ENCODE data around the gene ACOX3.

The ACOX3 gene

GRCh38 chr4:8331575-8331955 is 109.0 kb downstream of the ACOX3 start:
- DNase-seq = no peak

GRCh38 chr4:8330821-8331574 is 109.5 kb downstream of the ACOX3 start:
- no peak for DNase-seq

- no peak for DNase-seq
These were observed 110.4 kb downstream of the ACOX3 start for GRCh38 chr4:8329859-8330761.

DNA sequence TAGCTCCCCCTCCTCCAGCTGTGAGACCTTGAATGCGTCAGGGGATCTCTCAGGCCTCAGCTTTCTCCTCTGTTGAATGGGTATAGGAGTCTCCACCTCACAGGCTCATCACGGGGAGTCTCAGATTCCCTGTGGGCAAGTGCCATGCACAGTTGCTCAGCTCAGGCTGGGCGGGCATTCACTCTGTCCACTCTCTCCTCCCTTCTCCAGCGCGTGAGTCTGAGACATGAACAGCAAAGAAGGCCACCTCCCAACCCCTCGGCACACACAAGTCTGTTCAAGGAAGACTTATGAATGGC is 111.0 kb downstream of the ACOX3 start:
- no peak for DNase-seq

DNA sequence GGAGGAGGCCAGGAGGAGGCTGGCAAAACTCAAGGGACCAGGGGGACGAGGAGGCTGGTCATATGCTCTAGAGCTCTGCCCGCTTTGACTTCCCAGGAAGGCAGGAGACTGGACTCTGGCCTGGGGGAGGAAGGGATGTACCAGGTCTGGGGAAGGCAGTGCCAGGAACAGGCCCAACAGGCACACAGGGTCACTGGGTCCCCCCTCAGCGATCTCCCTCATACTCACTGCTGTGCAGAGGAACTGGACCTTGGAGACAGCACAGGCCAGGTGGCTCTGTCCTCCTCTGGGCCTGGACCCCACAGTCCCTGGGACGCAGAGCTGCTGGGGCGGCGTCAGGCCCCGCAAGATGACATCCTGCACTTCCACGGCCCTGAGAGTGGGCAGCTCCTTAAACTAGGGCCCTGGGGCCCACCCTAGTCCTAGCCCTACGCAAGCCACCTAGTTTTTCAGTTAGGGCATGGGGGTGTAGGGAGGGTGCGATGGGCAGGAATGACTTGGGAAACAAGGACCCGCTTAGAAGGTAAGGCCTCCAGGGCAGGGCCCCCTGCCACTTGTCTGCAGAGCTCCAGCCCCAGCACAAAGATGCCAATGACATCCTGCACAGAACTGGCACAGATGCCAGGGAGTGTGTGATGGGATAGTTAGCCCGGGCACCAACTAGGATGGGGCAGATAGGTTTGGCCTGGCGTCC is 111.5 kb downstream of the ACOX3 start:
- DNase-seq = no peak

DNA sequence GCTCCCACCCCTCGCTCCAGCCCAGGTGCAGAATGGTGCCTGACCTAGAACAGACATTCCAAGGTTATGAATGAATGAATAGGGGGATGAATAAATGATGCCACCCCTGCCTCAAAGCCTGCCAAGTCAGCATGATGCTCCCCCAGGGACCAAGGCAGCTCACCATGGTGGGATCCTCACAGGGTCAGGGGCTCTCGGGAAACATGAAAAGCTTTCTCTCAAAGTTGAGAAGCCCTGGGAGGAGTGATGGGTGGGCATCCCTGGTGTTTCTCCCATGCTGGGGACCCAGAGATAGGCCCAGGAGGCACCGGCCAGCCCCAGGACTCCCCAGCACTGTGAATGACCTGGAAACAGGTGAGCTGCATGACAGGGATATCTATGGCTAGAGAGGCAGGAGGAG is 112.1 kb downstream of the ACOX3 start:
- DNase-seq = no peak

GRCh38 chr4:8326206-8326605 is 114.3 kb downstream of the ACOX3 start:
- no peak for DNase-seq

- DNase-seq = no peak
These were observed 115.1 kb downstream of the ACOX3 start for GRCh38 chr4:8325291-8325973.

DNA sequence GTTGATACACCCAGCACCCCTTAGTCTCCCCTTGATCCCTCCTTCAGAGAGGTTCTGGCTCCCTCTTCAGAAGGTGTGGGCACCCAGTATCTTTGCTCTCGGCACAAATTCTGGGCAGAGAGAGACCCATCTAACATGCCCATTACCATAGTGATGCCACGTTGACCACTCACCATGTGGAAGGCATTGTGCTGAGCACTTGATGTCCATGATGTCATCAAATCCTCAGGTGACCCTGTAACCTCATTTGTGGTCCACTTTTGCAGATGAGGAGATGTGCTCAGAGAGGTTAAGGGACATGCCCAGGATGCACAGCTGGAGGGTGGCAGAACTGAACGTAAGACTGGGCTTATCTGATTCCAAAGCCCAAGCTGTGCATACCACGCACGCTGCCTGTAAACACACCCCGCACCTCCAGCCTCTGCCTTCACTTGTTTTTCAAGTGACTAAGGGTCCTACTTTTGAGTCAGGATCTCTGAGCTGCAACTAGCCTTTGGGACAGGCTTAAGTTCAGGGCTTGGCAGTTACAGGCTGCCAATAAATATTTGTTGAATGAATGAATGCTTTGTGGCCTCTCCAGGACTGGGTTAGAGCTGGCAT is 115.8 kb downstream of the ACOX3 start:
- DNase-seq = no peak

DNA sequence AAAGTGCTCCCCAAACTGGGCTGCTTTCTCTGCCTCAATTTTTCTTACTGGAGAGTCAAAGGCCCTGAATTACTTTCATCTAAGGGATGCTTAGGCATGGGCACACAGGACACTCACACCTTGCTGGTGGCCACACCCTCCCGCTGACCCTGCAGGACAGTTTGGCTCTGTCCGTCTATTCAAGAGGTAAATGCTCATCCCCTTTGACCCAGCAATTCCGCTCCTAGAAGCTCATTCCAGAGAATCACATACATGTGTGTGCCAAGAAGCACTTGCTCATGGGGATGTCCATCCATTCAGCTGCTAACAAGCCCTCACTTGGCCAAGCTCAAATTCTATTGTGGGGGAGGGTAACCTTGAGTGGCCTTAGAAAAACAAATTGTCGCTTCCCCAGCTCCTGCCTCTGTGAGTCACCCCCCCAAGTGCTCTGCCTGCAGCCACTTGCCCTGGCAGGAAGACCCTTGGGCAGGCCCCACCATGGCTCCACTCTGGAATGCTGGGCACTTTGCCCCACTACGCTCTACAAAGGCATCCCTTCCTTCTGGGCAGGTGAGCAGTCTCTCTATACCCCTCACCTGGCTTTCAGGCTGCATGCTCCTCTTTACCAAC is 116.5 kb downstream of the ACOX3 start:
- DNase-seq = no peak

GRCh38 chr4:8322794-8323704 is 117.5 kb downstream of the ACOX3 start:
- DNase-seq = no peak

DNA sequence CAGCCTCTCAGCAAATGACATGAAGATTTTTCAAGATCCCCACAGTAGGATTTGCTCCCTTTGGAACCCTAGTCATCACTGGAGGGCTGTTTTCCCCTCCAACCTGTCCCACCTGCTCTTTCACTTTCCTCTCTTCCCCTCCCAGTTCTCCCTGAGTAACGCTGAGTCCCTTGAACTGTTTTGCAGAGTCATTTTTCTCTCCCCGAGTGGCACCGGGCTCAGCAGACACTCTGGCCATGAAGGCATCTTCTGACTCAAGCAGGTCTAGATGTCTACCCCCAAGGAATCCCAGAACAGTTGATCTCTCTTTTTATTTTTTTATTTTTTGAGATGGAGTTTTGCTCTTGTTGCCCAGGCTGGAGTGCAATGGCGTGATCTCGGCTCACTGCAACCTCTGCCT is 118.8 kb downstream of the ACOX3 start:
- DNase-seq = no peak

DNA sequence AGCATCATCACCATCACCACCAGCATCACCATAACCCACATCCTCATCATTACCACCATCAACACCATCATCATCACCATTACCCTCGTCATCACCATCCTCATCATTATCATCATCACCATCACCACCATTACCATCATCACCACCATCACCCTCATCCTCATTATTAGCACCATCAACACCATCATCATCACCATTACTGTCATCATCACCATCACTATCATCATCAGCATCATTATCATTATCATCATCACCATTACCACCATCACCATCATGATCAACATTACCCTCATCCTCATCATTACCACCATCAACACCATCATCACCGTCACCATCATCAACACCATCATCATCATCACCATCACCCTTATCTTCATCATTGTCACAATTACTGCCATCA is 119.3 kb downstream of the ACOX3 start:
- DNase-seq = no peak

DNA sequence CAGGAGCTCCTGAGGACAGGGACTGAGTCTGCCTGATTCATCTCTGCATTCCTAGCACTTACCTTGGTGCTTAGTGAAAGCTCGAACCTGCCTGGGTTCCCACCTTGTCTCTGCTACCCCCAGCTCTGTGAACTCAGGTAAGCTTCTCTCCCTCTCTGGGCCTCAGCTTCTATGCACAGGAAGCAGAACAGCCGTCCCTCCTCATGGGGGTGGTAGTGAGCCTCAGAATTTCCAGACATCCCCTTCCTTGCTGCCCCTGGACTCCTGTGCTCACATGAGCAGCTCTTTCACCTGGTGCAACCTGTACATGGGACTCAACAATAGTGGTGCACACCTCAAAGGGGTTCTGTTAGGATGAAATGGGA is 120.2 kb downstream of the ACOX3 start:
- DNase-seq = no peak

DNA sequence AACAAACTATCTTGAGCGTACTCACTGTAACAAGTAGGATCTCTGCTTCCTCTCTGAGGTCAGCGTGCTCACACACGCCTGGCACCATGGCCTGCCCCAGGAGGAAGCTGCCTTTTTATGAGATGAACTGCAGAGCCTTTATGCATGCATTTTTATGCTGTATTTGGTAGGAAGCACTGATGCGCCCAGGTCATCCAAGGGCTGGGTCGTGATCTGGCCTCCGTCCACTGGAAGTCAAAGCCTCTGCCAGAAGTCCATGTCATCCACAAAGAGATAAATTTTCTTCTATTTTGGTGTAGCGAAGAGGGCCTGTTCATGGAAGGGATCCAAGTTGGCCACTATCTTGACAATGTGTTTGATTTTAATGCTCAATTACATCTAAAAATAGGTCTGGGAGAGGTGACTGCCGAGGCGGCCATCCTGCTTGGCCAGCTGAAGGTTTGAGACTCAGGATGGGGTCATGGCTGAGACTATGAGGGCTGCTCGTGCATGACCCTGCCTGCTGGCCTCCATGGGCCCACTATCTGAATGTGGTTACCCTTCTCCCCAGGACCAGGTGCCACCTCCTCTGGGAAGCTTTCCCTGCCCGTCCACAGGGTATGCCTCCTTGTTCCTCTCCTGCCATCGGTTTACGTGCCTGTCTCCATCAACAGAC is 120.7 kb downstream of the ACOX3 start:
- no peak for DNase-seq

GRCh38 chr4:8319061-8319460 is 121.5 kb downstream of the ACOX3 start:
- DNase-seq = no peak

GRCh38 chr4:8318509-8318908 is 122.0 kb downstream of the ACOX3 start:
- no peak for DNase-seq

DNA sequence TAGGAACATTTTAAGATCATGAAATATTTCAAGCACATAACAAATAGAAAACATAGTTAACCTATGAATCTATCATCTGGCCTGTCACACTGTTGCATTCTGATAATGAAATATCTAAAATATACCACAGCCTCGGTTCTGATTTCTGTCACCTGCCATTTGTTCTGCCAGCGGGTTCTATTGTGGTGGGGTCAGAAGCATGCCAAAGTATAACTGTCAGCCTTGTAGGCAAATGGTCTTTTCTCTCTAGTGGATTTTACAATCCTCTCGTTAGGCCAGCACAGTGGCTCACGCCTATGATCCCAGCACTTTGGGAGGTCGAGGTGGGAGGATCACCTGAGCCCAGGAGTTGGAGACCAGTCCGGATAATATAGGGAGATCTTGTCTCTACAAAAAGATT is 123.0 kb downstream of the ACOX3 start:
- DNase-seq = no peak

GRCh38 chr4:8316911-8317351 is 123.6 kb downstream of the ACOX3 start:
- no peak for DNase-seq

All from stimulated activated naive CD4-positive, alpha-beta T cell treated with Interleukin-2 at 50 U/mL for 16 hours (primary cell).